ENCODE results near the gene EME2. TPM values are rescaled to one million over a fixed set of nuclear protein-coding genes. Genes with fewer than 3 reads are reported as not detected.

EME2 gene
- total RNA-seq, 1 experiment from 2014 or later: 36.3 TPM

- no peak overlapping the region for H3K9ac ChIP-seq (ENCODE audit: low read length)
- no peak overlapping the region; the same call in 1 of the 2 replicates for H3K27ac ChIP-seq (ENCODE audit: low read depth, low read length)
- peaks cover 3% of the 10 kb centered on the region; the same call in 1 of the 2 replicates for H4K20me1 ChIP-seq (ENCODE audit: insufficient read depth)
- H3K4me2 ChIP-seq (ENCODE audit: low read length): no peak overlapping the region
- peaks cover 14 to 24% of the 10 kb centered on the region in 2 experiments for H3K4me1 ChIP-seq (ENCODE audit: control insufficient read depth in 1 of 2, insufficient read depth in 2 of 2, low read length in 2 of 2)
- H2AFZ ChIP-seq (ENCODE audit: low read depth, low read length, poor library complexity, severe bottlenecking): no peak overlapping the region
- no peaks in the 10 kb centered on the region for H3K9me2 ChIP-seq (ENCODE audit: insufficient read depth)
- POLR2A ChIA-PET: interaction anchor here (1.1 kb wide), 1 partner anchor 41 kb away, joined by 3 read pairs; no protein-coding TSS in a partner anchor
- no peaks in the 10 kb centered on the region for H3K9me3 ChIP-seq (ENCODE audit: control insufficient read depth in 1 of 2, insufficient read depth in 1 of 2, low read depth in 1 of 2, low read length in 2 of 2)
- no peak for TF ChIP-seq RAD21 (IDR thresholded peaks at IDR 0.05; ENCODE audit: low read depth)
- TF ChIP-seq SIN3A (IDR thresholded peaks at IDR 0.05; ENCODE audit: low read depth): no peak
- no peak for TF ChIP-seq YY1 (IDR thresholded peaks at IDR 0.05; ENCODE audit: extremely low read depth, insufficient replicate concordance, low read depth, low read length)
- no peak for TF ChIP-seq EZH2phosphoT487 (IDR thresholded peaks at IDR 0.05; ENCODE audit: borderline replicate concordance)
- TF ChIP-seq SP1 (IDR thresholded peaks at IDR 0.05; ENCODE audit: low read depth): no peak
- no peak for TF ChIP-seq CBX3 (IDR thresholded peaks at IDR 0.05; ENCODE audit: low read depth)
- no peak for TF ChIP-seq JUND (IDR thresholded peaks at IDR 0.05)
- TF ChIP-seq ATF3 (IDR thresholded peaks at IDR 0.05): no peak
- TF ChIP-seq POLR2A (IDR thresholded peaks at IDR 0.05; ENCODE audit: borderline replicate concordance, extremely low read depth, insufficient read depth, insufficient read length): no peak
- no TSS peak for BruUV-seq (replicated peaks)
- intact Hi-C loops (cut with micrococcal nuclease): no loop called here
- ATAC-seq (no peak), DNase-seq (ENCODE audit: low read depth, low spot score) (no peak)
- CTCF ChIA-PET: no interaction called here
- RAD21 ChIA-PET (ENCODE audit: low non-redundant PET in 1 of 2, low total read pairs in 2 of 2, uncharacterized antibody in 2 of 2, unreplicated experiment in 2 of 2): no interaction called here
- no peak overlapping the region for H3K4me3 ChIP-seq (replicated peaks in 1 of 2; ENCODE audit: low read depth in 1 of 2, low read length in 2 of 2)
- H3K36me3 ChIP-seq (ENCODE audit: control insufficient read depth in 1 of 2, insufficient read depth in 2 of 2, low read length in 2 of 2): peaks cover 5 to 13% of the 10 kb centered on the region in 2 experiments; a peak in 2 of 4 replicates
- H3K79me2 ChIP-seq (ENCODE audit: insufficient read depth, low read length): peaks cover 2% of the 10 kb centered on the region; the same call in 1 of the 2 replicates
- H3K27me3 ChIP-seq (ENCODE audit: insufficient read depth, low read length): no peaks in the 10 kb centered on the region
These were observed 7.6 kb upstream of the EME2 start for GRCh38 chr16:1764971-1765370.

GRCh38 chr16:1765826-1766225, 6.8 kb upstream of the EME2 start:
- CTCF ChIA-PET: no interaction called here
- DNase-seq (ENCODE audit: low read depth, low spot score) (no peak), ATAC-seq (no peak)
- no peak for TF ChIP-seq ZNF274 (IDR thresholded peaks at IDR 0.05; ENCODE audit: low read depth, low read length)
- Histone ChIP-seq H3K27ac (ENCODE audit: low read depth, low read length) (no peak overlapping the region), H4K20me1 (ENCODE audit: insufficient read depth) (peaks cover 5% of the 10 kb centered on the region; the same call in 1 of the 2 replicates), H3K4me3 (replicated peaks in 1 of 2; ENCODE audit: low read depth in 1 of 2, low read length in 2 of 2) (no peak overlapping the region), H3K27me3 (ENCODE audit: insufficient read depth, low read length) (no peaks in the 10 kb centered on the region), H3K9me3 (ENCODE audit: control insufficient read depth in 1 of 2, insufficient read depth in 1 of 2, low read depth in 1 of 2, low read length in 2 of 2) (no peaks in the 10 kb centered on the region), H3K4me2 (ENCODE audit: low read length) (no peak overlapping the region), H3K9ac (ENCODE audit: low read length) (no peak overlapping the region), H3K9me2 (ENCODE audit: insufficient read depth) (no peaks in the 10 kb centered on the region), H3K4me1 (ENCODE audit: control insufficient read depth in 1 of 2, insufficient read depth in 2 of 2, low read length in 2 of 2) (peaks cover 16 to 31% of the 10 kb centered on the region in 2 experiments), H3K36me3 (ENCODE audit: control insufficient read depth in 1 of 2, insufficient read depth in 2 of 2, low read length in 2 of 2) (peaks cover 5 to 13% of the 10 kb centered on the region in 2 experiments; a peak in 2 of 4 replicates), H3K79me2 (ENCODE audit: insufficient read depth, low read length) (peaks cover 10% of the 10 kb centered on the region; the same call in 1 of the 2 replicates), H2AFZ (ENCODE audit: low read depth, low read length, poor library complexity, severe bottlenecking) (no peak overlapping the region)
- no TSS peak for BruUV-seq (replicated peaks)
- intact Hi-C loops (cut with micrococcal nuclease): no loop called here
- POLR2A ChIA-PET: interaction anchor here (1.1 kb wide), 1 partner anchor 42 kb away, joined by 3 read pairs; no protein-coding TSS in a partner anchor
- RAD21 ChIA-PET (ENCODE audit: low non-redundant PET in 1 of 2, low total read pairs in 2 of 2, uncharacterized antibody in 2 of 2, unreplicated experiment in 2 of 2): no interaction called here
